Adrenal gland (tissue), 12 donors: ENCODE data around the gene GCSAML. TPM values are rescaled to one million over a fixed set of nuclear protein-coding genes. Genes with fewer than 3 reads are reported as not detected.

Experiments
- DNase-seq, 7 donors: peaks; one replicate each; pipeline ENCODE4 v3.0.0-alpha.2; 2019 to 2020
- H3K27ac ChIP-seq, 5 donors: fragments of 200-600 bp; sonication (generic) in 4 of 5; 1 replicate in 3 of 5; 2 replicates in 2 of 5; pipeline versions ENCODE4 v1.5.1 to v1.8.0; 2016 to 2020; ENCODE audit warnings: mild to moderate bottlenecking in 1 of 5
- H3K27me3 ChIP-seq: fragments of 200-600 bp; 2 replicates; pipeline ENCODE4 v1.8.0; 2021
- H3K36me3 ChIP-seq, 2 donors: fragments of 200-600 bp; replicated peaks in 1 of 2; 1 replicate in 1 of 2; 2 replicates in 1 of 2; pipeline versions ENCODE4 v1.5.1 to v1.8.0; 2018 to 2022
- H3K4me1 ChIP-seq, 2 donors: fragments of 200-600 bp; replicated peaks in 1 of 2; 1 replicate in 1 of 2; 2 replicates in 1 of 2; pipeline versions ENCODE4 v1.5.1 to v1.8.0; 2018 to 2021
- H3K4me3 ChIP-seq, 4 donors: fragments of 200-600 bp; sonication (generic) in 3 of 4; one replicate each; pipeline ENCODE4 v1.5.1; 2016 to 2018
- H3K9me3 ChIP-seq, 3 donors: fragments of 200-600 bp; sonication (generic) in 1 of 3; replicated peaks in 1 of 3; 1 replicate in 2 of 3; 2 replicates in 1 of 3; pipeline versions ENCODE4 v1.5.1 to v1.8.0; 2016 to 2021
- POLR2A ChIP-seq, 2 donors: fragments of 450-650 bp; IDR thresholded peaks; one replicate each; pipeline ENCODE4 v1.6.1; 2017; ENCODE audit warnings: antibody characterized with exemption in 2 of 2, mild to moderate bottlenecking in 2 of 2, moderate library complexity in 1 of 2
- WGBS, 4 donors: extraction: QIAGEN DNeasy Blood & Tissue Kit in 2 of 4; methylation state at CpG; one replicate each; pipeline versions ENCODE4 v1.1.5 to v1.1.7; 2013 to 2017; 5-methylcytosine and 5-hydroxymethylcytosine counted together
- intact Hi-C, 2 donors: fragments of 100-400 bp; cut with DNase I; formaldehyde crosslinking; loops; one replicate each; pipeline versions ENCODE4 v1.14.1 to v1.15.0; 2022 to 2023
- polyA plus RNA-seq, 3 donors: library from polyadenylated mRNA; stranded (reverse); fragments of 200-250 nt in 2 of 3; fragments of 350-450 nt in 1 of 3; fragmentation: Illumina TruSeq in 1 of 3; extraction: RNeasy Lipid Tissue Mini Kit (QIAGEN cat#74804) in 1 of 3; gene quantifications; one replicate each; pipeline ENCODE4 v1.2.3, GENCODE V29; 2013 to 2014
- total RNA-seq, 9 donors: library from RNA; depleted of rRNA in 4 of 9; stranded (reverse); fragments of >200 nt in 4 of 9; fragments of 120-200 nt in 1 of 9; fragmentation: NEBNext Ultra II Directional in 1 of 9; extraction: Animal tissue kit (Norgen Biotek cat#: 25700) in 1 of 9; gene quantifications; one replicate each; pipeline versions ENCODE4 v1.1.0 to v1.2.4, GENCODE V29; 2013 to 2023
- TF ChIP-seq, protein P1 (sequence below), 6 experiments: fragments of 450-650 bp in 4 of 6; fragments of 200-600 bp in 2 of 6; sonication (generic) in 1 of 6; IDR thresholded peaks; 1 replicate in 5 of 6; 2 replicates in 1 of 6; pipeline versions ENCODE4 v1.5.1 to v1.8.0; 2016 to 2021; ENCODE audit warnings: antibody characterized with exemption in 6 of 6, mild to moderate bottlenecking in 2 of 6, moderate library complexity in 1 of 6
- donor health status: healthy with polysubstance abuse.
- donor health status: Bipolar disorder and iron deficiency.
- donor health status: DM: yes; HTN: yes; CAD: no.
- donor health status: DM: no; HTN: no; CAD: no.
- donor health status: DM: no; HTN: no; CAD: no.
- donor health status: DM: yes; HTN: yes; CAD: no.

The GCSAML gene
- total and polyA plus RNA-seq, 12 donors = 0.03 to 0.76 (median 0.11) TPM; not detected in 9

DNA sequence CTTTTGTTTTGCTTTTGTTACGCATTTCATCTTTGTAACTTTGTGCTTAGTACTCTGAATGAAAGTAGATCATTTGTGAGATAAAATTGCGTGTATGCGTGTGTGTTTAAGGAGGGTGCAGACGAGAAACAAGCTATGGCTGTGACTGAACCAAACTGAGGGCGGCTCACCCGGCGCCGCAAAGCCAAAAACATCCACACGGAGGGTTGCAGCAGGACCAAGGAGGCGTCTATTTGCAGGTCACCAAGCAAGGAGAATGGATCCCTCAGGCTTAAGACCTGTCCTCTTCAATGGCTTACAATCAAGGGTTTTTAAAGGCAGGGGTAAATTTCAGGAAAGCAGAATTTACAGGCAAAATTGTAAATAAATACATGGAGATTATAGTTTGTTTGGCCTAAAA is 12.8 kb downstream of the GCSAML start:
- no peaks in the 10 kb centered on the region for H3K36me3 ChIP-seq
- H3K9me3 ChIP-seq = no peaks in the 10 kb centered on the region
- TF ChIP-seq POLR2A (IDR thresholded peaks at IDR 0.05) = no peak
- TF ChIP-seq, protein P1, sequence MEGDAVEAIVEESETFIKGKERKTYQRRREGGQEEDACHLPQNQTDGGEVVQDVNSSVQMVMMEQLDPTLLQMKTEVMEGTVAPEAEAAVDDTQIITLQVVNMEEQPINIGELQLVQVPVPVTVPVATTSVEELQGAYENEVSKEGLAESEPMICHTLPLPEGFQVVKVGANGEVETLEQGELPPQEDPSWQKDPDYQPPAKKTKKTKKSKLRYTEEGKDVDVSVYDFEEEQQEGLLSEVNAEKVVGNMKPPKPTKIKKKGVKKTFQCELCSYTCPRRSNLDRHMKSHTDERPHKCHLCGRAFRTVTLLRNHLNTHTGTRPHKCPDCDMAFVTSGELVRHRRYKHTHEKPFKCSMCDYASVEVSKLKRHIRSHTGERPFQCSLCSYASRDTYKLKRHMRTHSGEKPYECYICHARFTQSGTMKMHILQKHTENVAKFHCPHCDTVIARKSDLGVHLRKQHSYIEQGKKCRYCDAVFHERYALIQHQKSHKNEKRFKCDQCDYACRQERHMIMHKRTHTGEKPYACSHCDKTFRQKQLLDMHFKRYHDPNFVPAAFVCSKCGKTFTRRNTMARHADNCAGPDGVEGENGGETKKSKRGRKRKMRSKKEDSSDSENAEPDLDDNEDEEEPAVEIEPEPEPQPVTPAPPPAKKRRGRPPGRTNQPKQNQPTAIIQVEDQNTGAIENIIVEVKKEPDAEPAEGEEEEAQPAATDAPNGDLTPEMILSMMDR (IDR thresholded peaks at IDR 0.05) = no peak
- H3K4me3 ChIP-seq = no peak overlapping the region
- no peak overlapping the region for H3K27ac ChIP-seq
- H3K27me3 ChIP-seq = no peaks in the 10 kb centered on the region
- 68 to 75% (median 72%) methylated on average over 10 of the region's 10 CpGs for WGBS, 4 donors
- intact Hi-C loops = no loop called here
- H3K4me1 ChIP-seq = no peaks in the 10 kb centered on the region
- no peak for DNase-seq

DNA sequence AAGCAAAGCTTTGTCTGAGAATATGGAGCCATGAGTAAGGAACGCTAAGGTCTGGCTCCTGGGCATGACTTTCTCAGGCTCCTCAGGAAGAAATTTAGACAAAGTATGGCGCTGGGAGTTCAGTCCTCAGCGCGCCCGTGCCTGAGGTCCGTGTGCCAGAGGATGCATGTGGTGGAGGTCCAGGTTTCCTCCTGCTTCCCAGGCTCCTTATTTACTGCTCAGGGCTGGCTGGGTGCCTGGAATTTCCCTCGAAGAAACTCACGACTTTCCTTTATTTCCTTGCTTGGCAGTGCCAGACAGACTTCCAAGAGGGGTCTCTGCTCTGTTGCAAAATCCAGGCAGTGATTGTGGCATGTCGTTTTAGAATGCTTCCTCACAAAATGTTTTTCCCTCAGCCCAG is 13.3 kb downstream of the GCSAML start:
- no peak for TF ChIP-seq POLR2A (IDR thresholded peaks at IDR 0.05)
- TF ChIP-seq, protein P1 (IDR thresholded peaks at IDR 0.05) = no peak
- Histone ChIP-seq H3K9me3 (no peaks in the 10 kb centered on the region), H3K36me3 (no peaks in the 10 kb centered on the region), H3K27ac (no peak overlapping the region), H3K4me1 (no peaks in the 10 kb centered on the region), H3K4me3 (no peak overlapping the region), H3K27me3 (no peaks in the 10 kb centered on the region)
- DNase-seq = no peak
- intact Hi-C loops = no loop called here
- 58 to 61% (median 59%) methylated on average over 9 of the region's 9 CpGs for WGBS, 4 donors

DNA sequence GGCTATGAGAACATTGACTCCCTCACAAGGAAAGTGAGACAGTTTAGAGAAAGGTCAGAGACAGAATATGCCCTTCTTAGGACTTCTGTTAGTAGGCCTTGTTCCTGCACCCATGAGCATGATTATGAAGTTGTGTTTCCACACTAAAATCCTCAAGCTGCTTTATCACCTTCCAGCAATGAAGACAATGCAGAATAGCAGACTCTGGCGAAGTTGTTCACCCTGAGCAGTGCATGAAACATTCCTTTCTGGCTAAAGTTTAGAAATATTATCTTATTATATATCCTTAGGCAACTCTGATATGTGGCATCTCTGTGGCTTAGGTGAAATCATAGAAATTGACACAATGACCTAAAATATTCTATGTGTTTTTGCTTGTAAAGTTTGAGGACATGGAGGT is 25.3 kb downstream of the GCSAML start:
- H3K27me3 ChIP-seq = no peaks in the 10 kb centered on the region
- H3K36me3 ChIP-seq = no peaks in the 10 kb centered on the region
- no peak overlapping the region for H3K27ac ChIP-seq
- WGBS, 4 donors = 47 to 94% (median 67%) methylated on average over 1 of the region's 1 CpG
- no peaks in the 10 kb centered on the region for H3K4me1 ChIP-seq
- TF ChIP-seq, protein P1 (IDR thresholded peaks at IDR 0.05) = no peak
- no peak for TF ChIP-seq POLR2A (IDR thresholded peaks at IDR 0.05)
- DNase-seq = no peak
- no peaks in the 10 kb centered on the region for H3K9me3 ChIP-seq
- H3K4me3 ChIP-seq = no peak overlapping the region
- intact Hi-C loops = no loop called here

DNA sequence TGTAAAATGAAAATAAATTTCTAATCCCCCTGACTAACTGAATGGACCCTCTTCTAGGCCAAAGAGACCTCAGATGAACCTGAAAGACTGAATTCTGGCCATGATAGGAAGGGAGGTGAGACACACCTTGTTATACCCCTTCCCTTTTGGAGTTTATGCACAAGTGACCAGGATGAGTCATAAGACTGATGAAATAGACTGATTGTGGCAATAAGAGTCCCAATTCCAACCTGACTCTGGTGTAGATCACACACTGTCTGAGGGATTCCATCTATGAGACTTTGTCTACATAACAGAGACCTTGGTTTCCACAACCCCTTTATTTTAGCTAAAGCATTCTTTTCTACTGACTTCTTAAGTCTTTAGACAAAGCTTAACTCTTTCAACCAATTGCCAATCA is 25.7 kb downstream of the GCSAML start:
- Histone ChIP-seq H3K4me1 (no peaks in the 10 kb centered on the region), H3K27me3 (no peaks in the 10 kb centered on the region), H3K36me3 (no peaks in the 10 kb centered on the region), H3K4me3 (no peak overlapping the region), H3K27ac (no peak overlapping the region), H3K9me3 (no peaks in the 10 kb centered on the region)
- DNase-seq = no peak
- no peak for TF ChIP-seq POLR2A (IDR thresholded peaks at IDR 0.05)
- TF ChIP-seq, protein P1 (IDR thresholded peaks at IDR 0.05) = no peak
- intact Hi-C loops = no loop called here
